ENCODE measurements around the gene DNAH6.
"Not testable (repeated sequence)": the region's sequence is repeated elsewhere in the genome, so short reads cannot be mapped to it uniquely, and the experiment has no call there.

Gene DNAH6

DNA sequence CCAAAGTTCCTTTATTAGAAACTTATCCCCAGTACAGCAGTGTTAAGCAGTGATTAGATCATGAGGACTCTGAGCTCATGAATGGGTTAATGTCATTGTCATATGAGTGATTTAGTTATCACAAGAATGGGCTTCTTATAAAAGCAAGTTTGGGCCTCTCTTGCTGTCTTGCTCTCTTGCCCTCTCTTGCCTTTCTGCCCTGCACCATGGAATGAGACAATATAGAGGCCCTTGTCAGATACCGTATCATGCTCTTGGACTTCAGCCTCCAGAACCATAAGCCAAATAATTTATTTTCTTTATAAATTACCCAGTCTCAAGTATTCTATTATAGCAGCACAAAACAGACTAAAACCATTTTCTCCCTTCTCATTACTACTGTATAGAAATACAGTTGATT lies 238.8 kb downstream of the DNAH6 start:
- DNase-seq (ENCODE audit: low spot score), result no peak

DNA sequence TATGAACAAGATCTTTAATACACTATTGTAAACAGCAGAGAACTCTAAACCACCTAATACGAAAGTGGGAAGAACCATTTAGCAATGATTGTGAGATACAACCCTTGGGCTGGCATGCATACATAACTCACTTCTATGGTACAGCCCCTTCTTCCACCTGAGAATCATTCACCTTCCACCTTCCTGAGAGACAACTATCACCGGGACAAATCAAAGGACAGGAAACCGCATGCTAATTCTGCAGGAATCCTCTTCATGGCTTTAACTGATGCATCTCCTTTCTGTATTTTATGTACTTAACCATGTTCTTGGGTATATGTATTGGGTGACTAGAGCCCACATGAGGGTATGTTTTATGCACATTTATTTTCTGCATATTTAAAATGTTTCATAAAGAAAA lies 241.3 kb downstream of the DNAH6 start:
- DNase-seq (ENCODE audit: low spot score), result no peak

DNA sequence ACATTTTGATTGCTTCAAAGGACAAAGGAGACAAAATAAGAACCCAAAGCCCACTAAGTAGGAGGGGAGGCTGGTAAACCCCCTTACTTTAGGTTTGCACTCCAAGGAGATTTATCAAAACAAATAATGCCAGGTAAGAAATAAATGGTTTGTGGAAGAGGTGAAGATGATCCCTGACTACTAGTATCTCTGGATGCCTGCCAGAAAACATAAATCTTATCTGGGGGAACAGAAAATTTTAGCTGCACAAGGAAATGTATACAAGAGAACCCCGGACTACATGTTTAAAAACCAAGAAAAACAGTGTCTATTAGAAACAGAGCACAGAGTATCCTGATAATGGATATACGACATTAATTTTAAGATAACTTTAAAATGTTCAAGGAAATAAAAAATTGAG lies 250.5 kb downstream of the DNAH6 start:
- no peak for DNase-seq (ENCODE audit: low spot score)

DNA sequence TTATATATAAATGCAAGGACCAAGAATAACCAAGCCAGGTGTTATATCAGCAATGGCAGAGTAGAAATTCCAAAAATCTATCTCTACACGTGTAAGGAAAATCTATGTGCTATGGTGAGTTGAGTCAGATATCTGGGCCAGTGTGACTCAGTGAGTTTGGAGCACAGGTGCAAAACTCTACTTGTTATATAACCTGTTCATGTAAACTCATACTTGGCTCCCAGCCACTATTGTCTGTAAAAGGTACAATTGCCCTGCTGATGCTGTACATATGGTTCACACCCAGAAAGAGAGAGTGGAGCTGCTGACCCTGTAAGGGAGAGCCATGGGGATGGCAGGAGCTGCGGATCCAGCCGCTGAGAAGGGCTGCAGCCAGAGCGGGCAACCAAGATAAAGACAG lies 252.5 kb downstream of the DNAH6 start:
- DNase-seq (ENCODE audit: low spot score), result no peak

DNA sequence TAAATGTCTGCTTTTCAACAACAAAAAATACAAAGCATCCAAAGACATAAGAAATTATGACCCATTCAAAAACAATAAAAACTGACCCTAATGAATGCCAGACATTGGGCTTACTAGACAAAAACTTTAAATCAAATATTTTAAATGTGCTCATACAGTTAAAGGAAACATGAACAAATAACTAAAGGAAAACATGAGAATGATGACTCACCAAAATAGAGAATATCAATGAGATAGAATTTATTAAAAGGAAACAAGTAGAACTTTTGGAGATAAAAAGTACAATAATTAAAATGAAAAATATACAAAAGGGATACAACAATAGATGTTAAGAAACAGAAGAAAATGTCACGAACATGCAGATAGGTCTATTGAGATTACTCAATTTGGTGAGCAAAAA lies 254.0 kb downstream of the DNAH6 start:
- DNase-seq (ENCODE audit: low spot score), result no peak

DNA sequence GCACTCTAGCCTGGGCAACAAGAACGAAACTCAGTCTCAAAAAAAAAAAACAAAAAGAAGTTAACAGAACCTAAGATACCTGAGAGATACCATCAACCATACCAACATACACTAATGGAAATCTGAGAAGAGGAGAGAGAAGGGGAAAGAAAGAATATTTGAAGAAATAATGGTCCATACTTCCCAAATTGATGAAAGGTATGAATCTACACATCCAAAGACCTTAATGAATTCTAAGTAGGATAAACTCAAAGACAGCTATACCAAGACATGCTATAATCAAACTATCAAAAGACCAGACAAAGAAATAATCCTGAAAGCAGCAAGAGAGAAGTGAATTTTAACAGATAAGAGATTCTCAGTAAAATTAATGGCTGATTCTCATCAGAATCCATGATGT lies 255.0 kb downstream of the DNAH6 start:
- DNase-seq (ENCODE audit: low spot score), result no peak

DNA sequence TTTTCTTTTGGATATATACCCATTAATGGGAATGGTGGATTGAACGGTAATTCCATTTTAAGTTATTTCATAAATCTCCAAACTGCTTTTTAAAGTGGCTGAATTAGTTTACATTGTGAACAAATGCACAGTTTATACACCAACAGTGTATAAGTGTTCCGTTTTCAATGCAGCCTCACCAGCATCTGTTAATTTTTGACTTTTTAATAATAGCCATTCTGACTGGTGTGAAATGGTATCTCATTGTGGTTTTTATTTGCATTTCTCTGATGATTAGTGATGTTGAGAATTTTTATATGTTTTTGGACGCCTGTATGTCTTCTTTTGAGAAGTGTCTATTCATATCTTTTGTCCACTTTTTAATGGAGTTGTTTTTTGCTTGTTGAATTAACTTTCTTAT lies 257.3 kb downstream of the DNAH6 start:
- not testable (repeated sequence) for DNase-seq (ENCODE audit: low spot score)

DNA sequence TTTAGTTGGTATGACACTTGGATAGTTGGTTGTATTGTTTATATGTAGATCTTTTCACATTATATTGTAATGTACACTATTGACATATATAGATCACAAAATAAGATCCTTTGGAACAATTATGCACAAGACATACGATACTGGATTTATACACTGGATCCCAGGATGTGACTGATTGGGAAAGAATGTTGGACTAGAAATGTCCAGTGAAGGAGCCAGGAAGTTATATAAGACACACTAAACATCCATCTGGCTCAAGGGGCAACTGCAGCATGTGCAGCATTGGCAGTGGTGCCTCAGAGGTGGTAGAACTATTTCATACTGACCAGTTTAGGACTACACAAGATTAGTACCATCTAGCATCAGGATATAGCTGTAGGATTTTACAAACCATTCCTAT lies 259.7 kb downstream of the DNAH6 start:
- DNase-seq (ENCODE audit: low spot score), result no peak

DNA sequence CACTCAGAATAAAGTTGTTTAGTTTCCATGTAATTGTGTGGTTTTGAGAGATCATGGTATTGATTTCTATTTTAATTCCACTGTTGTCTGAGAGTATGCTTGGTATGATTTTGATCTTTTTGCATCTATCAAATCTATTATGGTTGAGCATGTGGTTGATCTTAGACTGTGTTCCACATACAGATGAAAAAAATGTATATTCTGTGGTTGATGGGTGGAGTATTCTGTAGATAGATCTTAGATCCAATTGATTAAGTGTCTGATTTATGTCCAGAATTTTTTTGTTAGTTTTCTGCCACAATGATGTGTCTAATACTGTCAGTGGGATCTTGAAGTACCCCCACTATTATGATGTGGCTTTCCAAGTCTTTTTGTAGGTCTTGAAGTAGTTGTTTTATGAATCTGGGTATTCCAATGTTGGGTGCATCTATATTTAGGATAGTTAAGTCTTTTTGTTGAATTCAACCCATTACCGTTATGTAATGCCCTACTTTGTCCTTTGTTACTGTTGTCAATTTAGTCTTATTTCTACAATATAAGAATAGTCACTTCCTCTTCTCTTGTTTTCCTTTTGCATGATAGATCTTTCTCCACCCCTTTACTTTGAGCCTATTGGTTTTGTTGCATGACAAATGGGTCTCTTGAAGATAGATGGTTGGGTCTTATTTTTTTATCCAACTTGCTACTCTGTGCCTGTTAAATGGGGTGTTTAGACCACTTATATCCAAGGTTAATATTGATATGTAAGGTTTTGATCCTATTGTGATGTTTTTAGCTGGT lies 262.8 kb downstream of the DNAH6 start:
- DNase-seq (ENCODE audit: low spot score), result no peak

DNA sequence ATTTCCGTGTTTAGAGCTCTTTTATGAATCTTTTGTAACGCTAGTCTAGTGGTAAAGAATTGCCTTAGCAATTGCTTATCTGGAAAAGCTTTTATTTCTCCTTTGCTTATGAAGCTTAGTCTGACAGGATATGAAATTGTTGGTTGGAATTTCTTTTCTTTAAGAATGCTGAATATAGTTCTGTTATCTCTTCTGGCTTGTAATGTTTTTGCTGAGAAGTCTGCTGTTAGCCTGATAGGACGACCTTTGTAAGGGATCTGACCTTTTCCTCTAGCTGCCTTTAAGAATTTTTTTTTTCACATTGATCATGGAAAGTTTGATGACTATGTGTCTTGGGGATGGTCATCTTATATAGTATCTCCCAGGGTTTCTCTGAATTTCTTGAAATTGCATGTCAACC lies 263.5 kb downstream of the DNAH6 start:
- DNase-seq (ENCODE audit: low spot score), result no peak

DNA sequence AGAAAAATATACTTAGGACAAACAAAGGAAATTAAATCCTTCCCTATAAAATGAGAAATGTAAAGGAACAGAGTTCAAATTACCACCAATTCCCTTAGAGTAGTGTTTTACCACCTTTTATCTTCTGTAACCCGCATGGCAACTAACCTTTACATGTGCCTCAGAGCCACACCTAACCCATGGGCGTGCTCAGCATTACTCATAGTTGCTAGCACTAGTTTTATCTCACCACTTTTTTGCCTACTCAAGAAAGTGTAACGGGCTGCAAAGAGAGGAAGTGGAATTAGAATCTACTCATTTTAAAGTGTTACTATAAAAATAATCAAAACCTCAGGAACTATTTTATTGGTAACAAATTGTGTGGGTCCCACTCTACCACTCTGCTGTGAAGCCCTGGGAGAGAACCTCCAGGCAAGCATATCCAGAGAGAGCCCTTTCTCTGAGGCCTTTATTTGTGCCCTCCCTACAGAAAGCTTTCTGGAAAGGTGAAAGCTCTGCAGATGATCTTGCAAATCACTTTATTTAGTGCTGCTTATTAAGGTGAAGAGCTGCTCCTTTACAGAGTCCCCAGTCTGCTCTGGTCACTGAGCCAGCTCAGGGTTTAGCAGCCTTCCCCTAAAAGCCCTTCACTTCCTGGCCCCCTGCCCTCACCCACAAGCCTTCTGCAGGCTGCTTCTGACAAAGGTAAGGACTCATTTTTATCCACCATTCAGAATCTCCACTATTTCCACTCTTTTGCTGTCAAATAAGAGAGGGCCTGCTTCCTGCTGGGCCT lies 265.8 kb downstream of the DNAH6 start:
- no peak for DNase-seq (ENCODE audit: low spot score)

DNA sequence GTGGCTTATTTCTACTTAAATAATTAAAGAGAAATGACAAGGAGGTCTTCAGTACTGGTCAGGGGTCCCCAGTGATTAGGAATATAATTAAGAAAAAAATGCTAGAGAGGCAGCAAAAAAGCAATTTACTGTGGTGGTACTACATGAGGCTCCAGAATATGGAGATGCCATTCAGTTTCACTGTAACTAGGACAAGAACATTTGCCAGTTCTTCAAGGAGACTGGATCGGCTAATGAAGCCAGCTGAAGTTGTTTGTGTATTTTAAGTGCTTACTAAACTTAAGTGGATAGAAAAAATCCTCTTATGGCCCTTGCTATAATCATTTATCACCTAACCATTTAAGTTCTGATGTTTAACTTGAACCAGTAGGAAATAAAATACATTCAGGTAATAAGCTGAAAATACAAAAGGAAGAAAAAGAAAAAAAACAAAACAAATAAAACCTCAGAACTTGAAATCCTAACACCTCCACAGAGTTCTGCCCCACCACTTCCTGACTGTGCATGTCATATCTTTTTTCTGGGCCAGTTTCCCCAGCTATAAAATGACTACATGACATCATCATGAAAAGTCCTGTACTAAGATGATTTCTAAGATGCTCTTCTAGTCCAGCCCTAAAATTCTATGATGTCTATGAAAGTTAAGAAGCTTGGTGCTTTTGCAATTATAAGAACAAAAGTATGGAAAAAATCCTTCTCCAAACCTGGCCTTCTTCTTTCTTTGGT lies 266.6 kb downstream of the DNAH6 start:
- no peak for DNase-seq (ENCODE audit: low spot score)

DNA sequence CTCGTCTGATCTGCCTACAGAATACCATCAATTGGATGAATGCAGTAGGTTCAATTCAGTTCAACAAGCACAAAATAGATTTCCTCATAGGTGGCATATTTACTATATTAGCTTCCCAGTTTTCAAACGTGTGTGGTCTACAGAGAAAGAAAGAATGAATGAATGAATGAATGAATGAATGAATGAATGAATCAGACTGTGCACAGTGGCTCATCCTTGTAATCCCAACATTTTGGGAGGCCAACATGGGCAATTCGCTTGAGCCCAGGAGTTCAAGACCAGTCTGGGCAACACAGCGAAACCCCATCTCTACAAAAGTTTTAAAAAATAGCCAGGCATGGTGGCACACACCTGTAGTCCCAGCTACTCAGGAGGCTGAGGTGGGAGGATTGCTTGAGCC lies 269.7 kb downstream of the DNAH6 start:
- DNase-seq (ENCODE audit: low spot score), result no peak

DNA sequence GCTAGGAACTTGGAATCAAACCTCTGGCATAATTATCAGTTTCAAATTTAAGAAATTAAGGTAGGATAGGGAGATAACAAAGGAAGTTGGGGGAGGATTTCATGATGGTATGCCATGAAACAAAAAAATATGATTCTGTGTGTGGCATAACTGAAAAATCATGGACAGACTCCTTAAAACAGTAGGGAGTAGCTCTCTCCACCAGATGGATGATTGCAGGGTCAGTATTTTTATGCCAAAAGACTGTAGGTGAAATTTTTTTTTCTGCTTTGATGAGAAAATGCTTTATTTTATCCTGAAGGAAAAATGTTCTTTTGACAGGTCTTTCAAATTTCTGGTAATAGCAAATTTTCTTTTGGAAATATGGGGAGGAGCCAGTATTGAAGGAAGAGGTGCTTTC lies 270.3 kb downstream of the DNAH6 start:
- DNase-seq (ENCODE audit: low spot score), result no peak

DNA sequence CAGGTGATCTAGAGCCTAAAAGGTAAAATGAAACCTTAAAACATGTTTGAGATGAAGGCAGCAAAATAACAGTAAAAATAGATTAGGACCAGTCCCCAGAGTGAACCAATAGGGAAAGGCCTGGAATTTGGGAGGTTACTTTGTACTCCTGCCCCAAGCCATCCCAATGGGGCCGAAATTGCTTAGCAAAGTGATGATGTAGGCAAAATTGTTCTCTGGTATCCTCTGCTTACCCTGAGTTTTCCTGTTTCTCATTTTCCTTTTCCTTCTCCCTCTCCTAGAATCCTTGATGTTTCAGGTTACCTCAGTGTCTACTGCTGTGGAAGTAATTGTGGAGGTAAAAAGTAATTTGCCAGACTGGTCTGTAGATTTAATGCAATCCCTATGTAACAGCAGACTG lies 271.7 kb downstream of the DNAH6 start:
- no peak for DNase-seq (ENCODE audit: low spot score)

DNA sequence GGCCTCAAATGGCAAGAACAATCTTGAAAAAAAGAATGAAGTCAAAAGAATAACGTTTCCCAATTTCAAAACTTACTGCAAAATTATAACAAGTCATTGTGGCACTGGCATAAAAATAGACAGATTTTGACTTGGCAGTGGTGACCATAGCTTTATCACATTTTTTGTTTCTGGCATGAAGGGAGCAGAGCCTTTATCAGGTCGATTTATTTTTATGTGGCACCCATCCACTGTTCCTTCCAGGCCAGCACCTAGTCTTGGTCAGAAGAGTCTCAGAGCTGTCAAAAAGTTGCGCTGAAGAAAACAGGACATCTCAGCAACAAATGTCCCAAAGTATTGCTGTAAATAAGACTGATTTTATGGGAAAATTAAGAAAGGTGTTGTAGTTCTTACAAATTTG lies 272.2 kb downstream of the DNAH6 start:
- DNase-seq (ENCODE audit: low spot score), result no peak

DNA sequence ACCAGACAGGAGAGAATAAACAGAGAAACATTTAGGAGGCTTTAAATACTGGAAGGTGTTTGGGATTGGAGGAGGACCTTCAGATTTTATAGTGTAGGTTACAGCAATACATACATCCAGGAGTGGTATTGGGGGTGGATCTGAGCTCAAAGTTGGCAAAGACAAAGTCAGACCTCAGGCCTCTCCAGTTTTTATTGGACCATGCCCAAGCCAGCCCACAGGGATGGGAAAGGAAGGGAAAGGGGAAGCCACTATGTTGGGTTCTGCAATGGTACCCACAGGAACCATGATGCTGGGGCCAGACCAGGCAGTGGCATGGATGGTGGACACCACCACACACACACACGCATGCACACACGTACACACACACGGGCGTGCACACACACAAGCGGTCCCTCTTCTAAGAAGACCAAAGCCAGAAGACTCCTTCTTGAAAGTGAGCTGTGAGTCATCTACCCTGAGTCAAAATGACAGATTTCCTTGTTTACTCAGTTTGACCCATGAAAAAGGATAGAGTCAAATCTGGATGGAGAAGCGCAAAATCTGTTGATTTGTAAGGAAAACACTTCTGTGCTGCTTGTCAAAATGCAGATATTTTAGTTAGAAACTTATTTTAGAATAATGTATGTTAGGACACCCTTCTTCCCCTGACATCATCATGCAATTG lies 276.7 kb downstream of the DNAH6 start:
- no peak for DNase-seq (ENCODE audit: low spot score)

DNA sequence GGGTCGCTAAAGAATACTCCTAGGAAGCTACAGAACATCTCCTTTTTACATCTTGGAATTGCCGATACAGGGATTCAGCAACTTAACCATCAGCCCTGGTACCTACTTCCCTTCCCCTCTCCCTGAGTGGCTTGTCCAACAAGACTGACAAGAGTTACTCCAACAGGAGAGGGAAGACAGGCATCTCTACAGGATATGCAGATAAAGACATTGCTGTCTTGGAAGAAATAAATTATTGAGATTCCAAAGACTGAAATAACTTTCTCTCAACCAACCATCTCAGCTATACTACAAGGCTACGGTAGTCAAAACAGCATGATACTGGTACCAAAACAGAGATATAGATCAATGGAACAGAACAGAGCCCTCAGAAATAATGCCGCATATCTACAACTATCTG lies 277.3 kb downstream of the DNAH6 start:
- no peak for DNase-seq (ENCODE audit: low spot score)

DNA sequence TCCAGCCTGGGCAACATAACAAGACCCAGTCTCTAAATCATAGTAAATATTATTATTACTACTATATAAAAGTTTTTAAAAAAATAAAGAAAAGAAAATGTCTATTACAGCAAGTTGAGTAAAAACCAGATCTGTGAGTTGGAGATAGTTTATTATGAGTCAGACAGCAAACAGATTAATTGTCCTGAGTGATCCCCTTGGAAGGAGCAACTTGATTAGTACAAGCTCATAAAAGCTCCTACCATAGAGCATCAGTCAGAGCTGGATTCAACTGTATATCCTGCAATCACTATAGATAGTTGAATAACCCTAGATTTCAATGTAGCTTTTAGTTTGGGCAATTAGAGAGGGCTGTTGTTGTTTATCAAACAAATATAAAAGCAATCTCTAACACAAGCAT lies 280.5 kb downstream of the DNAH6 start:
- DNase-seq (ENCODE audit: low spot score), result no peak

DNA sequence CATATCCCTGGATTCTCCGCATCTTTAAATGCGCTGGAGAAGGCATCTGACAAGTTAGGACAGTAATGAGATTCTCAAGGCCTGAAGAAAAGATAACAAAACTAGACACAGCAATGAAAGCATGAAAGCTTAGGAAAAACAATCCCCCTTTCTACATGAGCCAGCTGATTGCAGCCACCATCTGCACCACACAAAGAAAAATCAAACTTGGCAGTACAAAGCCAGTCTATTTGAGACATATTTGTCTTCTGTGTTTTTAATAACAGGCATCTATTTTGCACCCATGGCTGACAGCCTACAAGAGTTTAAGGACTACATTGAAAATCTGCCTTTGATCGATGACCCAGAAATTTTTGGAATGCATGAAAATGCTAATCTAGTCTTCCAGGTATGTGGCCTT lies 281.0 kb downstream of the DNAH6 start:
- no peak for DNase-seq (ENCODE audit: low spot score)

DNA sequence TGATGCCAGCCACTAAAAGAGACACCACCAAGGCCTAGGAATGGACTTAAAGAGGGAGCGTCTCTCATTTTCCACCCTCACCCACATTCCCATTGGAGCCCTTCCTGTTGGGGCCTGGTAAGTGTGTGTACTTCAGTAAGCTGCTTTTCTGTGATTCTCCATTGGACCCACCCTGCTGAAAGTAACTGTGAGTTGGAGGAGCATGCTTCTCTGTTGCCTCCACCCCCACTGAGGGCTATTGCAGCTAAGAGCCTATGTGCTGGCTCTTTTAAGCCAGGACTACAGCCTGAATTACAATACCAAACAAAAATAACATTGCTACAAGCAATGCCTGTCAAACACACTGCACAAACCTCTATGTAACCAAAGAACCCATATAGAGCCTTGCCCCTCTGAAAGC lies 283.5 kb downstream of the DNAH6 start:
- no peak for DNase-seq (ENCODE audit: low spot score)

DNA sequence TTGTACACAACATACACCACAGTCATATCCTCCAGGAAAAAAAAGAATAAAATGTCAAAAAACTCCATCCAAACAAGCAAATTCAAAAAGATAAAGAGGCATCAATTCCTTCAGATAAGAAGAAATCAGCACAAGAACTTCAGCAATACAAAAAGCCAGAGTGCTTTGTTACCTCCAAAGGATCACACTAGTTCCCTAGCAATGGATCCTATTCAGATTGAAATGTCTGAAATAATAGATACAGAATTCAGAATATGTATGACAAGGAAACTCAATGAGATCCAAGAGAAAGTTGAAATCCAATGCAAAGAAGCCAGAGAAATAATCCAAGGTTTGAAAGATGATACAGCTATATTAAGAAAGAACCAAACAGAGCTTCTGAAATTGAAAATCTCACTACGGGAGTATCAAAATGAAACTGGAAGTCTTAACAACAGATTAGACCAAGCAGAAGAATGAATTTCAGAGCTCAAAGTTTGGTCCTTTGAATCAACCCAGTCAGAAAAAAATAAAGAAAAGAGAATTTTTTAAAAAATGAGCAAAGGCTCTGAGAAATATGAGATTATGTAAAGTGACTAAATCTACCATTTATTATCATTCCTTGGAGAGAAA lies 284.0 kb downstream of the DNAH6 start:
- DNase-seq (ENCODE audit: low spot score), result no peak

All from AG20443 (cell line).